Superior temporal gyrus (tissue), 1 donor: Measurements from ENCODE around the gene FBXL17.
"Not testable (repeated sequence)": the region's sequence is repeated elsewhere in the genome, so short reads cannot be mapped to it uniquely, and the experiment has no call there.

ENCODE experiments used
- DNase-seq: peaks from one replicate; pipeline ENCODE4 v3.0.0-alpha.2; 2016; ENCODE audit errors: extremely low spot score

FBXL17 gene

GRCh38 chr5:108311682-108312081, 70.2 kb downstream of the FBXL17 start:
- peak; percentile 51 for DNase-seq

GRCh38 chr5:108303611-108304010, 78.3 kb downstream of the FBXL17 start:
- DNase-seq = no peak

DNA sequence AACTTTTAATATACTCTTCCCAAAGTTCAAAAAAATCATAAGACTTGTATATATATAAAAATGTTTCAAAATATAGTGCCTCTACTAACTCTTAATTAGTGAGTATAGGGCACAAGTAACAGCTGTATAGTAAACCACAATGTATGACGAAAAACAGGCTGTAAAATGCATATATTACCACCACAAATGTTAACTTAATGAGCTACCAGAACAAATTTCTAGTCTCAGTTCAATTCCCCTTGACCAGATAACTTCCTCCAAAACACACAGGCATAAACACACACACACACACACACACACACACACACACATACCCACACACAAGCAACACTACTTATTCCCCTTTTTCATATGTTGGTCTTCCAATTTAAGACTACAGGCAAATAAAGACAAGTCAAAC, 78.8 kb downstream of the FBXL17 start:
- no peak for DNase-seq

DNA sequence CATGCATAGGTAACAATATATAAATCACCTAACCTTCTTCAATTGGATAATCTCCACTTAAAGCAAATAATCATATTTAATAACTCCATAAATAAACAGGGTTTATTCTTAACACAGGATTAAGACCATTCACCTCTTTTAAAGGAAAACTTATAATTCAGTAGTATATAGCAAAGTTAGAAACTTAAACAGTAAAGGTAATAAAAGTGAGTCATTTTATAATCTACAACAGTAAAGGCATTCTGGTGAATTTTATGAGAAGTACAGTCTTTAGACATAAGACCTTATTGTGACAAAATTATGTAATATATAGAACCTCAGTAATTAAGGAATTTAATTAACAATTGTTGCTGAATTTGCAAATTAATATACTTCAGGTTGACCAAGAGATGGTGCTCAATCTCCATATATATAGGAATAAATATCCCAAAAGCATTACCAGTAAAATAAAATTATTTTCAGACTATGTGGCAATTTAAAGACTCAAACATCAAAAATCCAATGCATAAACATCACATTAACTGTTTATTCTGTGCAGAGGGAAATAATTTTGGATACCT, 84.8 kb downstream of the FBXL17 start:
- DNase-seq = no peak

DNA sequence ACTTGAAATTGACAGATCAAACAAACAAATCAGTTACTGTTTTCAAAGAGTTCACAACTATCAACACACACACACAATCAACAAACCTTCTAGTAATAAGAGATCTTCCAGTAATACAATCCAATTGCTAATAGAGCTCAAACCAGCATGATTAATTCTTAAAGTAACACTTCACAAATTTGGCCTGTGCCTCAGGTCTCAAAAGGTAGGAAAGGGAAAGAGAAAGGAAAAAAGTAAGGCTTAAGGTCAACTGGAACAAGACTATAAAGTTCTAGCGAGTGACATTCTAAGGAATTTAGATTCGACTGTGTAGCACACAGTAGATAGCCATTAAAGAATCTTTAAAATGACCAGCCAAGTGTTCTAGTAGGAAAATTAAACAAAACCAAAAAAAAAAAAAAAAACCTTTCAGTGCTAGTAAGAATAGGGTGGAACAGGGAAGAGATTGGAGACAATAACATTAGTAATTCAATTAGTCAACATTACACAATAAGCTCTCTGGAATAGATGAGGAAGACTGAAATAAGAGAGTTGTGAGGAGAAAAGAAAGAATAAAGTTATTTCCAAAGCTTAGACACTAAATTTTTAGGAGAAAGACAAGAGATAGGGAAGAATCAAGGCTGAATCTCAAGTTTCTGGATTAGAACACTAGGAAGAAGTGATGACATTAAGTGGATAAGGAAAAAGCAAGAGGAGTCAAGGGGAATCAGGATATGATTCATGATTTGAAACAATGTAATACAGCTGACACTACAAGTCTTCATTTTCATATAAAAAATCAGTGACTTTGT, 86.1 kb downstream of the FBXL17 start:
- no peak for DNase-seq

- no peak for DNase-seq
These were observed 100.8 kb downstream of the FBXL17 start for GRCh38 chr5:108280960-108281569.

GRCh38 chr5:108280248-108280647, 101.7 kb downstream of the FBXL17 start:
- no peak for DNase-seq

DNA sequence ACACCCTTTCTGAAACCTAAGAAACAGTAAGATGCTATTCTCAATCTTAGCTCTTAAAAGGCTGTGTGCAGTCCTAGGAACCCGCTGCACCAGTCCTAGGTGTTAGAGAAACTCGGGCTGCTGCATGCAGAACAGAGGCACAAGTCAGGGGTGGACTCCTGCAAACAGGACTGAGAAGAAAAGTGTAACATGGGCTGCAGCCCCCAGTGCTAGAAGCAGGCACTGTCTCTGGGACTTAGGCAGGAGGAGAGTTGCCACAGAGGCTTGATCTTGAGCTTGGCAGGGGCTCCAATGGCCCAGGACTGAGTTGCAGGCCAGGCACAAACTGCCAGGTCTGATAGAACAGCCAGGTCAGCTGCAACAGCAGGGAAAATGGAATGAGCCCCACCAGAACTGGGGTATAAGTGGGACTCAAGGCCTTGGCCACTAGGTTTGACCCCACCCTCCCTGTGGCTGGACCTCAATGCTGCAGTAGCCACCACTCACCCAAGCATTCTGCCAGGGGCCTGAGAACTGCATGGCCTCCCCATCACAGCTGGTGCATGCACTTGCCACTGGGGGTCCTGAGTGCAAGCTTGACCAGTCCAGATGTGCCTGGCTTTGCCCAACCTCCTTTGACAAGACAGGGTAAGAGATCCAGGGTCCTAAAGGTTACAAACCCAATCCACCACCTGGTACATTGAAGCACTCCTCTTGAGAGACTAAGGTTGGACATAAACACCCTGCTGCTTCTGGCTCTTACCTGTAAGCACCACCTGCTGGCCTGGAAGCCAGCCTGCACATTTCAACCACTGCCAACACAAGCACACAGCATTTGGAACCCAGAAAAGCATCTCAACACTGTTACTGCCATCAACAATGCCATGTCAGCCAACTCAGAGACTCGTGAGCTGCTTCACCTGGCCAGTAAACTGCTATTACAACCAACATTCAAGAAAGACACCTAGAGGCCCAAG, 103.3 kb downstream of the FBXL17 start:
- DNase-seq = no peak

- no peak for DNase-seq
These were observed 105.5 kb downstream of the FBXL17 start for GRCh38 chr5:108276187-108277050.

- not testable (repeated sequence) for DNase-seq
These were observed 107.8 kb downstream of the FBXL17 start for GRCh38 chr5:108274080-108274479.

- DNase-seq = no peak
These were observed 110.8 kb downstream of the FBXL17 start for GRCh38 chr5:108271127-108271526.

GRCh38 chr5:108266242-108266641, 115.7 kb downstream of the FBXL17 start:
- DNase-seq = no peak

DNA sequence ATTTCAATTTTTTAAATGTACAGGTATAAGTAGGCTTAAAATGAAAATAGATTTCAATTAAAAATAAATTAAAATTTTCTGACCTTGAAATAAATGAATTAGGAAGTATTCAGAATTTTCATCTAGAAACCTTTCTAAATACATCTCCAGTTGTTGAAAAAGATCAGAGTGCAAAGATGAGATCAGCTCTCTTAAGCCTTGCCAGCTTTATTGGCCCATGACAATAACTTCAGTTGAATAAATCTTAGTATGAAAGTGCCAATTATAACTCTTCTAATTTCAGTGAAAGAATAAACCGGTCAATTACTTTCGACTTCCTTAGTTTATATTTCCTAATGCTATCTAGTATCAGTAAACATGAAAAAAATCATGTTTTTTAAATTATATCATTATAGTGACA, 117.4 kb downstream of the FBXL17 start:
- DNase-seq = no peak

GRCh38 chr5:108263338-108263737, 118.6 kb downstream of the FBXL17 start:
- no peak for DNase-seq

GRCh38 chr5:108260858-108261170, 121.1 kb downstream of the FBXL17 start:
- DNase-seq = no peak

DNA sequence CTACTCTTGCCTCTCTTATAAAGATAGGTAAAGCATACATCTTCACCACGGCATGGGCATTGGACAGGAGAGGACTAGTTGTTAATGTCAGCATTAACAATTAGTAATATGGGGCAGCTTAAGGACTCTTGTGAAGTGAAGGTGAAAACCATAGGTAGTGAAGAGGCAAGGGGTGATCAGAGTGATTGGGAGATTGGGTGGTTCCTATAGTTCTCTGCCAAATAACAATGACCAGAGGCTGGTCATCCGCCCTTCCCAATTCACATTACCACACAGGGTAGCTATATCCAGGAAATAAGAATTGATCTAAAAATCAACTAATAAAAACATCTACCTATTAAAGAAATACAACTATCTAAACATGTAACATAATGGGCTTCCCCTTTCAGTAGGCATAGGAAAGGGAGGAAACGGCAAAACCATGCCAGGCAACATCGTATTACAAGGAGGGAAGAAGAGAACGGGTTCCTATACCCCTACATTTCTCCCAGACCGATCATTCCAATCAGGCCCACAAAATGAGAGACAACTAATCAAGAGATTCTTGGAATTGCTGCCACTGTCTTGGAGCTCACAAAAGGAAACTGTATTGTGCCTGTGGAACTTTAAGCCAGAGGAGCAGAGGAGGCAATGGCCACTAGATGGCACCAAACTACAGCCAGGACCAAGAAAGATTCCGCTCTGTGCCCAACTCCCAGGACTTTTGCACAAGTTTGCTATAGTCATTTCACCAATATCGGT, 121.6 kb downstream of the FBXL17 start:
- peak; percentile 94 for DNase-seq

GRCh38 chr5:108259306-108259705, 122.6 kb downstream of the FBXL17 start:
- no peak for DNase-seq

DNA sequence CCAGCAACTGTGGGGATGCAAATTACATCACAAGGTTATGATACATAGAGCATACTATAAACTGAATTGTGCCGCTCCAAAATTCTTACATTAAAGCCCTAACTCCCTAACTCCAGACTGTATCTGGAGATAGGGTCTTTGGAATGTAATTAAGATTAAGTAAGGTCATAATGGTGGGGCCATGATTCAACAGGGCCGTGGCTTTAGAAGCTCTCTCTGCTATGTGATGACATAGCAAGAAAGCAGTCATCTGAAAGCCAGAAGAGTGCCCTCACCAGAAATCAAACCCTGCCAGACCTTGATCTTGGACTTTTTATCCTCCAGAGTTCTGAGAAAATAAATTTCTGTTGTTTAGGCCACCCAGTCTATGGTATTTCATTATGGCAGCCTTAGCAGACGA, 123.9 kb downstream of the FBXL17 start:
- no peak for DNase-seq

GRCh38 chr5:108255468-108255867, 126.4 kb downstream of the FBXL17 start:
- DNase-seq = no peak

DNA sequence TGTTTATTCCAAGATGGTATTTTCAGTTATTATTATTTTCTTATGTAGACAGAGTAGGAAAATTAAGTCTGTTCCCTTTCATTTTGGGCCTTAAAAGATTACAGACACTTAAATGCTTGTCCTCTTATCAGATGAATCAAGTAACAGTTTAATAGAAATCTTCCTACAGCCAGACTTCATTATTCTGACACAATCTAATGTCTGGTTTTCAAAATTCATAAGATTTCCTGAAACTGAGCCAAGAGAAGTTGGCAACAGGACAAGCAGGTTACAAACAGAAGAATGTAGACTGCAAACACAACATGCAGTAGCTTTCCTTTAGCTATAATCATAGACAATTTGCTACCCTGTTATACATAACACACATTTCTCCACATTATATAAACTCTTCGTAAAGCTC, 130.5 kb downstream of the FBXL17 start:
- no peak for DNase-seq
